ENCODE measurements around the gene IQUB.

The IQUB gene

GRCh38 chr7:123573341-123573740, 38.9 kb upstream of the IQUB start:
- no peak overlapping the region for H3K4me3 ChIP-seq (replicated peaks in 1 of 2; ENCODE audit: low read depth in 2 of 2, low read length in 2 of 2)
- no peak for TF ChIP-seq CTCF (IDR thresholded peaks at IDR 0.05; ENCODE audit: low read depth, low read length)
- DNase-seq (ENCODE audit: low read depth in 2 of 2): no peak

DNA sequence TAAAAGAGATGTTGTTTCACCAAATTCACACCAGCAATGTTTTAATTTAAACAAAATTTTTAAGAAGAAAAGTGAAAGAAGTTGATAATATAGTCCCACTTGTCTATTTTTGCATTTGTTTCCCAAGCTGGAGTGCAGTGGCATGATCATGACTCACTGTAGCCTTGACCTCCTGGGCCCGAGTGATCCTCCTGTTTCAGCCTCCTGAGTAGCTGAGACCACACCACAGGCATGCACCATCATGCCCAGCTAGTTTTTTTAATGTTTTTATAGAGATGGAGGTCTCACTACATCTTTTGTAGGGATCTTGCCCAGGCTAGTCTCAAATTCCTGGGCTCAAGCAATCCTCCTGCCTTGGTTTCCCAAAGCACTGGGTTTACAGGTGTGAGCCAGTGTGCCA, 37.3 kb upstream of the IQUB start:
- DNase-seq (ENCODE audit: low read depth in 2 of 2): peak in 1 of 2 donors; percentile 34
- no peak for TF ChIP-seq CTCF (IDR thresholded peaks at IDR 0.05; ENCODE audit: low read depth, low read length)
- no peak overlapping the region for H3K4me3 ChIP-seq (replicated peaks in 1 of 2; ENCODE audit: low read depth in 2 of 2, low read length in 2 of 2)

- TF ChIP-seq CTCF (IDR thresholded peaks at IDR 0.05; ENCODE audit: low read depth, low read length): no peak
- no peak overlapping the region for H3K4me3 ChIP-seq (replicated peaks in 1 of 2; ENCODE audit: low read depth in 2 of 2, low read length in 2 of 2)
- DNase-seq (ENCODE audit: low read depth in 2 of 2): no peak
Measured at GRCh38 chr7:123571187-123571586, 36.8 kb upstream of the IQUB start.

- H3K4me3 ChIP-seq (replicated peaks in 1 of 2; ENCODE audit: low read depth in 2 of 2, low read length in 2 of 2): no peak overlapping the region
- no peak for TF ChIP-seq CTCF (IDR thresholded peaks at IDR 0.05; ENCODE audit: low read depth, low read length)
- peak; percentile 16 to 47 for DNase-seq (ENCODE audit: low read depth in 2 of 2)
Measured at GRCh38 chr7:123570390-123571182, 36.2 kb upstream of the IQUB start.

- H3K4me3 ChIP-seq (replicated peaks in 1 of 2; ENCODE audit: low read depth in 2 of 2, low read length in 2 of 2): no peak overlapping the region
- DNase-seq (ENCODE audit: low read depth in 2 of 2): no peak
- no peak for TF ChIP-seq CTCF (IDR thresholded peaks at IDR 0.05; ENCODE audit: low read depth, low read length)
Measured at GRCh38 chr7:123569352-123570010, 35.1 kb upstream of the IQUB start.

GRCh38 chr7:123562121-123562520, 27.7 kb upstream of the IQUB start:
- no peak overlapping the region for H3K4me3 ChIP-seq (replicated peaks in 1 of 2; ENCODE audit: low read depth in 2 of 2, low read length in 2 of 2)
- no peak for TF ChIP-seq CTCF (IDR thresholded peaks at IDR 0.05; ENCODE audit: low read depth, low read length)
- DNase-seq (ENCODE audit: low read depth in 2 of 2): no peak

Data from cardiac fibroblast (primary cell).